Fibroblast of the aortic adventitia (primary cell): ENCODE results near the gene SOX6. TPM values are rescaled to one million over a fixed set of nuclear protein-coding genes. Genes with fewer than 3 reads are reported as not detected.

Experiments used
- DNase-seq: peaks from one replicate; pipeline ENCODE4 v3.0.0-alpha.2; 2010; ENCODE audit warnings: low read depth
- H3K4me3 ChIP-seq: 2 replicates; pipeline ENCODE4 v1.5.1; 2011; ENCODE audit warnings: low read depth, mild to moderate bottlenecking, control low read depth, low read length, moderate library complexity
- total RNA-seq: library from RNA; depleted of rRNA; stranded (reverse); fragments of >200 nt; gene quantifications from 2 replicates; pipeline ENCODE4 v1.2.3, GENCODE V29; 2012; ENCODE audit warnings: low replicate concordance
- TF ChIP-seq, protein P1 (sequence below): IDR thresholded peaks from 2 replicates; pipeline ENCODE4 v1.5.1; 2011; ENCODE audit warnings: mild to moderate bottlenecking, low read length, control low read depth, inconsistent platforms; ENCODE audit not compliant: insufficient read depth

The SOX6 gene
- total RNA-seq, 1 donor: 0.36 TPM

DNA sequence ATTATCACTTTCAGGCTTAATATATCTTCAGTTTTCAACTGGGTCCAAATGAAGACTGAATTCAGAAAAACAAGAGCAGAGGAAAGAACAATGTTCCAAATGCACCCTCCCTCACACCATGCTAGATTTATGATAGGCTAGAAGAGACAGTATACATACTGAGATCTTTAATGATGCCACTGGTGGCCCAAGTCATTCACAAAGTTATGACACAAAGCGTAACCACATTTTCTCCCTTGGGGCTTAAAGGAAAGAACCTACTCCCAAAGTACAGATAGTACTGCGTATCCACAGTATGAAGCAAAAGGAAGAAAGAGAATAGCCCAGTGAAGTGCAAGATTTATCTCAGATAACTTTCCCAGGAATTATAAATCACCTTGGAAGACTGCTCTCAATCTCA is 10.9 kb upstream of the SOX6 start:
- TF ChIP-seq, protein P1, sequence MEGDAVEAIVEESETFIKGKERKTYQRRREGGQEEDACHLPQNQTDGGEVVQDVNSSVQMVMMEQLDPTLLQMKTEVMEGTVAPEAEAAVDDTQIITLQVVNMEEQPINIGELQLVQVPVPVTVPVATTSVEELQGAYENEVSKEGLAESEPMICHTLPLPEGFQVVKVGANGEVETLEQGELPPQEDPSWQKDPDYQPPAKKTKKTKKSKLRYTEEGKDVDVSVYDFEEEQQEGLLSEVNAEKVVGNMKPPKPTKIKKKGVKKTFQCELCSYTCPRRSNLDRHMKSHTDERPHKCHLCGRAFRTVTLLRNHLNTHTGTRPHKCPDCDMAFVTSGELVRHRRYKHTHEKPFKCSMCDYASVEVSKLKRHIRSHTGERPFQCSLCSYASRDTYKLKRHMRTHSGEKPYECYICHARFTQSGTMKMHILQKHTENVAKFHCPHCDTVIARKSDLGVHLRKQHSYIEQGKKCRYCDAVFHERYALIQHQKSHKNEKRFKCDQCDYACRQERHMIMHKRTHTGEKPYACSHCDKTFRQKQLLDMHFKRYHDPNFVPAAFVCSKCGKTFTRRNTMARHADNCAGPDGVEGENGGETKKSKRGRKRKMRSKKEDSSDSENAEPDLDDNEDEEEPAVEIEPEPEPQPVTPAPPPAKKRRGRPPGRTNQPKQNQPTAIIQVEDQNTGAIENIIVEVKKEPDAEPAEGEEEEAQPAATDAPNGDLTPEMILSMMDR: no peak
- no peak overlapping the region for H3K4me3 ChIP-seq
- DNase-seq: no peak

DNA sequence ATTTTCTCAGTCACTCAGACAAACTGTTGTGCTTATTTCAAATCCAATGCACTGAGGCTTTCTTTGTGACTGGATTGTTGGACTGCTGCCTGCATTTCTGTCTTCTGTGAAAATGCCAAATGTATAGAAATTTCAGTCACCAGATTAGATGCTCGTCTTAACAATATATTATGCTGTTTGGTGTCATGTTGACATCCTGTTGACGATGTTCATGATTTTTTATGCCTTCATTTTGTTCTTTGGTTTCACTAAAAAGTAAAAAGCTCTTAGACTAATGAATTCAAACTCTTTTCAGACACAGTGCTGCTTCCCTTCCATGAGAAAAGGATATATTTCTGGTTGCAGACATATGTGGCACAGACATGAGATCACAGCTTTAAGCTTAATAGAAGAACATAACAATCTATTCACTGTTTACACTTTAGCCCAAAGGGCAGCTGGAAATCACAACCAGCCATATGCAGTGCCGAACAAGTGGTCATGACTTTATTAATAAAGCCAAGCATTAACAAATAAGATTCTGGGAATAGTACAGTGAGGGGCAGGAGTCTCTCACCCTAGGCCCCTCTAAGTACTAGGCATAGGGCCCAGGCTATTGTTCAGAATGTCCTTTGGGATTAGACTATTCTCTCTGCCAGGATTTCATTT is 9.4 kb upstream of the SOX6 start:
- H3K4me3 ChIP-seq: no peak overlapping the region
- no peak for DNase-seq

DNA sequence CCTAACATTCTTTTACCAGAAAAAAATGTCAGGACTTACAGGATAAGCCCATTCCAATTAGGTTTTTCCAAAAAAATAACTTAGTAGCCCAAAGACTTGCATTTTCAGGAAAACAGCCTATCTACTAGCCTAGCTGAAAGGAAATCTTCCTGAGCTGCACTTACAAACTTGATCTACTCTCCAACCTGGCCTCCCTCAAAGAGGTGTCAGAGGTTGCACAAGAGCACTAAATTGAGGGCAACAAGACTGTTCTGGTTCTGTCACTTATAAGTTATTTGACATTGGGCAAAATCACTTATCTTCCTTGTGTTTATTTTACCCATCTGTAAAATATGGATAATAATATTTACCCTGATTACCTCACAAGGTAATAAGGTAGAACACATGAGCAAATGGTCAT is 7.9 kb upstream of the SOX6 start:
- DNase-seq: no peak
- no peak overlapping the region for H3K4me3 ChIP-seq
- TF ChIP-seq, protein P1: no peak

More for the DNA sequence above, 9.4 kb upstream of the SOX6 start:
- TF ChIP-seq, protein P1: no peak

DNA sequence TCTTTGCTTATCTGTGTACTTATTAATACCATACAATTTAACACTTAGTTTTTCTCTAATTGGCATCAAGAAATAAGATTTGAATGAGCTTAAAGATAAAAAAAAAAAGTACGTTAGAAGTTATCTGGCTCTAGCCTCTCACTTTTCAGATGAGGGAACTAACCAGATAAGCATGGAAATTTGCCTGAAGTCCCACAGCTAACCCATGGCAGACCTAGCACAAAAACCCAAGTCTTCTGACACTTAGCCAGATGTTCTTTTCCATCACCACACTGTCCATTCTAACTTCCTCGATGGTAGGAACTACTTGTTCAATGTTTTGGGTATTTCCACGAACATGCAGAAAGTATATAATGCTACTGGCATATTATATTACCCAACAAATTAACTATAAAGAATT is 7.4 kb upstream of the SOX6 start:
- H3K4me3 ChIP-seq: no peak overlapping the region
- no peak for DNase-seq
- TF ChIP-seq, protein P1: no peak

DNA sequence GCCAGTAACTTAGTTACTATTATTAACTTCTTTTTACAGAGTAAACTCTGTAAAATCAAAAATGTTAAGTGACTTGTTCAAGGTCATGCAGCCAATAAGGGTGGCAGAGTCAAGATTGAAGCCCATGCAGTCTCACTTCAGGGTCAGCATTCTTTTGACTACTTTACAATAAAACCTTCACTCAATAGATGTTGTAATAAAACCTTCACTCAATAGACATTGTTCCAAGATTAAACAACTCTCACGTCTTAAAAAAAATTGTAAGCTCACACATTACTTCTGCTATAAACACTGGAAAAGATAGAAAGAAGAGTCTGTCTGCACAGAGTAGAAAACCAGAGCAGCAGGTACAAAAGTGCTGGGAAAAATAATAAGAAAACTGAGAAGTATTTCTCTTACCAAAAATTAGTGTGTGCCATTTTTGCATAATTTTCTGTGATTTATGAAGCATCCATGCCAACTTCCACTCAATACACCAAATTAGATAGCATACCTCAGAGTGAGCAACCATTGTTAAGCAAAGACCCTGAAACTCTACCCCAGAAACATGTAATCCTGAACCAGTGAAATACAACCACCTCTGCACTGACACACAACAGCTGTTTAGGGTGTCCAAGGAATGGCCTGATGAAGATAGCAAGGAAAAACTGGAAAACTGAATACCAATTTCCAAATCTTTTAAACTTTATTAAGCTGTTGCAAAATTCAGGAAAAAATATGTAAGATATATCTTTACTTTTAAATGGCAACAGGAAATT is 4.9 kb upstream of the SOX6 start:
- no peak for DNase-seq
- TF ChIP-seq, protein P1: no peak
- no peak overlapping the region for H3K4me3 ChIP-seq

DNA sequence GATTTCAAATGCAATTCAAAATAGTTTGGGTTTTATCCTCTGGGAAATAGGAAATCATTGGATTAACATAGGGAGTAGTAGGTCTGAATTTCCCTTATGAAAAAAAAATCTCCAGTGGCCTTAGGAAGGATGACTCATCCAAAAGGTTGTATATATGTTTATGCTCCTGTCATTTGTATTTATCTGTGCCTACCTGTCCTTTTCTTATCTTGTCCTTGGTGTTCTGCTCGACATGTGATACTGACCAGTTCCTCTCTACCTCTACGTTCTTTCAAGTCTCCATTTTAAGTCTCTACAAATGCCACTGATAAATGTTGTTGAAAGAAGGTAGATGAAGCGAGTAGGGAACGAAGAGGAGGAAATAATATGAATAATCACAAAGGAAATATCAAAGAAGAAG is 3.0 kb upstream of the SOX6 start:
- no peak for DNase-seq
- TF ChIP-seq, protein P1: no peak
- no peak overlapping the region for H3K4me3 ChIP-seq
